Measurements from ENCODE around the gene USP2. TPM values are rescaled to one million over a fixed set of nuclear protein-coding genes. Genes with fewer than 3 reads are reported as not detected.
A peak's percentile ranks its signal among the peaks of the same experiment; 100 is the strongest.

USP2 gene
- total and polyA plus RNA-seq, 2 of the 8 experiments (the other 6 are each of a cell fraction or from before 2014, with no cell fraction given): 2.2 to 6.9 TPM

- TF ChIP-seq GTF2F1 (IDR thresholded peaks at IDR 0.05; ENCODE audit: borderline replicate concordance, low read depth, low read length): no peak
- CTCF ChIA-PET (ENCODE audit: partially characterized antibody): interaction anchor here (0.6 to 10.9 kb wide), 7 partner anchors 9 to 715 kb away, joined by 3 to 474 read pairs (median 4); partner anchors contain the start of gene USP2
These were observed 16.4 kb downstream of the USP2 start for GRCh38 chr11:119365071-119365591.

More at GRCh38 chr11:119365071-119365591, 16.4 kb downstream of the USP2 start:
- no peak overlapping the region for H3K4me3 ChIP-seq (ENCODE audit: extremely low read depth in 1 of 4, insufficient read depth in 2 of 4, low read depth in 3 of 4, low read length in 4 of 4)
- H2AK5ac ChIP-seq (ENCODE audit: low read depth, low read length): peak overlapping the region; percentile 48; the same call in 1 of the 2 replicates
- H4K5ac ChIP-seq (ENCODE audit: insufficient read length, low read depth, low read length): no peak overlapping the region
- no peak overlapping the region for H3K9ac ChIP-seq (replicated peaks in 1 of 4; ENCODE audit: extremely low read depth in 1 of 4, low read depth in 3 of 4, low read length in 3 of 4)
- H3K4me1 ChIP-seq (replicated peaks in 1 of 4; ENCODE audit: control insufficient read depth in 3 of 4, insufficient read depth in 4 of 4, low read length in 3 of 4): peaks cover 12 to 25% (median 23%) of the 10 kb centered on the region in 4 experiments
- peaks cover 4 to 22% of the 10 kb centered on the region in 2 experiments for H4K20me1 ChIP-seq (replicated peaks in 1 of 2; ENCODE audit: control insufficient read depth in 1 of 2, insufficient read depth in 2 of 2, low read length in 2 of 2)
- H3K9me3 ChIP-seq (ENCODE audit: insufficient read depth in 2 of 2, low read depth in 1 of 2, low read length in 1 of 2): no peaks in the 10 kb centered on the region; a peak in 1 of 4 replicates
- H3K79me2 ChIP-seq (ENCODE audit: control insufficient read depth in 1 of 2, insufficient read depth in 2 of 2, low read length in 2 of 2): no peaks in the 10 kb centered on the region
- H2BK12ac ChIP-seq (ENCODE audit: low read depth, low read length): peak overlapping the region; percentile 6
- no peak overlapping the region for H4K91ac ChIP-seq (replicated peaks; ENCODE audit: insufficient read length, low read length)
- no peaks in the 10 kb centered on the region for H3K36me3 ChIP-seq (ENCODE audit: control insufficient read depth in 2 of 4, insufficient read depth in 4 of 4, low read length in 3 of 4)
- H2BK15ac ChIP-seq (ENCODE audit: low read length): no peak overlapping the region
- H2BK5ac ChIP-seq (ENCODE audit: low read depth, low read length): no peak overlapping the region
- H3K56ac ChIP-seq (replicated peaks; ENCODE audit: insufficient read length, low read depth, low read length): no peak overlapping the region
- H3K18ac ChIP-seq (ENCODE audit: extremely low read depth, low read length): no peak overlapping the region
- no peak overlapping the region; a peak in 1 of 4 replicates for H3K4me2 ChIP-seq (ENCODE audit: insufficient read depth in 1 of 2, low read depth in 2 of 2, low read length in 2 of 2)
- peaks cover 4% of the 10 kb centered on the region; the same call in 1 of the 2 replicates for H3K23me2 ChIP-seq (ENCODE audit: low read depth, low read length)
- FAIRE-seq: no peak
- H2AFZ ChIP-seq (ENCODE audit: low read length): no peak overlapping the region
- no peaks in the 10 kb centered on the region; the same call in 1 of the 2 replicates for H3K79me1 ChIP-seq (ENCODE audit: low read depth, low read length)
- no peak overlapping the region for H3K23ac ChIP-seq (ENCODE audit: insufficient read length)
- WGBS, 2 experiments (ENCODE audit: extremely low coverage in 1 of 2, insufficient coverage in 1 of 2, insufficient read length in 1 of 2, insufficient replicate concordance in 2 of 2, low coverage in 1 of 2, low lambda C conversion rate in 2 of 2, missing lambda C conversion rate in 1 of 2): 77% methylated on average over 5 of the region's 6 CpGs; no CpG with 5 or more reads in 1 of the 2 experiments
- H2BK20ac ChIP-seq (ENCODE audit: low read length): no peak overlapping the region
- no peak overlapping the region for H3K14ac ChIP-seq (ENCODE audit: insufficient read length)
- POLR2A ChIA-PET (ENCODE audit: partially characterized antibody): interaction anchor here (0.9 to 1.7 kb wide), 4 partner anchors 9 to 52 kb away, joined by 3 to 7 read pairs (median 4); no protein-coding TSS in a partner anchor
- no peak overlapping the region for H3K27ac ChIP-seq (ENCODE audit: low read depth, low read length)
- no peak for DNase-seq (ENCODE audit: low read depth in 1 of 2, low spot score in 2 of 2)
- no peak overlapping the region for H3K4ac ChIP-seq (replicated peaks; ENCODE audit: insufficient read length, low read depth, low read length)
- no peak overlapping the region for H4K8ac ChIP-seq (ENCODE audit: extremely low read depth, insufficient read depth, low read length)
- H2BK120ac ChIP-seq (replicated peaks; ENCODE audit: low read depth, low read length): no peak overlapping the region
- H3K27me3 ChIP-seq (replicated peaks in 1 of 4; ENCODE audit: control insufficient read depth in 3 of 4, extremely low read depth in 1 of 4, insufficient read depth in 3 of 4, low read length in 3 of 4): peaks cover 18 to 37% (median 34%) of the 10 kb centered on the region in 4 experiments
